K562 (cell line): ENCODE results near the gene SPATA31D4. TPM values are rescaled to one million over a fixed set of nuclear protein-coding genes. Genes with fewer than 3 reads are reported as not detected.

Experiments
- ATAC-seq: fragments of 200-7000 bp; cut with Tn5 transposase; 3 replicates; pipeline ENCODE4 v1.9.1; 2020; ENCODE audit warnings: moderate library complexity
- BruUV-seq: library from RNA; stranded (reverse); fragments of 400-500 nt; replicated peaks from 2 replicates; lab custom pipeline; 2021; lab: Mats Ljungman, UMichigan
- CTCF ChIA-PET: fragments of 300-600 bp; formaldehyde crosslinking; extraction: SDS; loops from one replicate; lab custom pipeline; 2021; ENCODE audit warnings: low intra/inter-chr PET ratio; lab: Yijun Ruan, JAX
- POLR2A ChIA-PET: fragments of 300-600, 350-650 bp; sonication (Branson Sonifier 250); formaldehyde crosslinking; extraction: SDS; loops from one replicate; lab custom pipeline; 2021; ENCODE audit warnings: antibody characterized with exemption, inconsistent platforms; lab: Yijun Ruan, JAX
- DNase-seq, 4 experiments: peaks; one replicate each; pipeline versions ENCODE4 v3.0.0 to v3.0.0-alpha.2; 2011 to 2018; ENCODE audit warnings: low spot score in 3 of 4, mixed read lengths in 3 of 4; ENCODE audit errors: extremely low read depth in 1 of 4
- FAIRE-seq: peaks from 2 replicates; lab custom pipeline; 2011; peaks lifted over from hg19 to GRCh38; lab: Jason Lieb, UNC
- H2AFZ ChIP-seq: 2 replicates; pipeline ENCODE4 v1.6.0; 2011; ENCODE audit warnings: low read depth, low read length, control low read depth, inconsistent platforms
- H3K27ac ChIP-seq: fragments of 200-600 bp; 3 replicates; pipeline ENCODE4 v1.8.0; 2011; ENCODE audit warnings: low read depth, mild to moderate bottlenecking, control low read depth, inconsistent platforms, low read length, moderate library complexity, mixed read lengths; ENCODE audit errors: extremely low read depth
- H3K27me3 ChIP-seq, 2 experiments: fragments of 300-600 bp in 1 of 2; 2 replicates in 1 of 2; 3 replicates in 1 of 2; pipeline versions ENCODE4 v1.6.0 to v1.8.0; 2011; ENCODE audit warnings: inconsistent platforms in 2 of 2, low read length in 2 of 2, mild to moderate bottlenecking in 1 of 2, mixed read lengths in 1 of 2, moderate library complexity in 1 of 2; ENCODE audit not compliant: control insufficient read depth in 2 of 2, insufficient read depth in 2 of 2
- H3K36me3 ChIP-seq: fragments of 300-600 bp; 3 replicates; pipeline ENCODE4 v1.8.0; 2011; ENCODE audit warnings: mild to moderate bottlenecking, low read length, inconsistent platforms; ENCODE audit not compliant: control insufficient read depth, insufficient read depth
- H3K4me1 ChIP-seq, 2 experiments: fragments of 200-600 bp in 1 of 2; replicated peaks in 1 of 2; 2 replicates in 1 of 2; 3 replicates in 1 of 2; pipeline versions ENCODE4 v1.5.1 to v1.8.0; 2011; ENCODE audit warnings: inconsistent platforms in 2 of 2, low read length in 2 of 2, mild to moderate bottlenecking in 1 of 2, mixed read lengths in 1 of 2, moderate library complexity in 1 of 2; ENCODE audit not compliant: control insufficient read depth in 2 of 2, insufficient read depth in 2 of 2
- H3K4me2 ChIP-seq: 2 replicates; pipeline ENCODE4 v1.6.1; 2011; ENCODE audit warnings: low read length, control low read depth, inconsistent platforms, mixed read lengths; ENCODE audit not compliant: insufficient read depth
- H3K4me3 ChIP-seq: fragments of 200-600 bp; sonication (generic), shearing (Covaris generic); 2 replicates; pipeline ENCODE4 v1.5.1; 2016; ENCODE audit warnings: control low read depth, inconsistent platforms
- H3K79me2 ChIP-seq: fragments of 200-600 bp; 3 replicates; pipeline ENCODE4 v1.8.0; 2011; ENCODE audit warnings: low read length, inconsistent platforms; ENCODE audit not compliant: control insufficient read depth, insufficient read depth
- H3K9ac ChIP-seq, 2 experiments: 2 replicates each; pipeline versions ENCODE4 v1.6.0 to v1.6.1; 2011; ENCODE audit warnings: low read depth in 2 of 2, low read length in 2 of 2, control low read depth in 1 of 2, inconsistent platforms in 1 of 2, mild to moderate bottlenecking in 1 of 2, mixed read lengths in 1 of 2; ENCODE audit not compliant: insufficient read depth in 1 of 2
- H3K9me1 ChIP-seq: one replicate; pipeline ENCODE4 v1.6.0; 2011; ENCODE audit warnings: inconsistent platforms, mild to moderate bottlenecking, low read length, moderate library complexity; ENCODE audit not compliant: control insufficient read depth, insufficient read depth
- H3K9me3 ChIP-seq: replicated peaks from 2 replicates; pipeline ENCODE4 v1.5.1; 2011; ENCODE audit warnings: low read depth, low read length, inconsistent platforms; ENCODE audit not compliant: control insufficient read depth, insufficient read depth
- H4K20me1 ChIP-seq: replicated peaks from 2 replicates; pipeline ENCODE4 v1.6.1; 2011; ENCODE audit warnings: low read length, inconsistent platforms, mixed read lengths; ENCODE audit not compliant: control insufficient read depth, insufficient read depth
- CCAR2 ChIP-seq: fragments of 200-400 bp; formaldehyde crosslinking; IDR thresholded peaks from 2 replicates; pipeline ENCODE4 v1.6.1; 2017; ENCODE audit warnings: mild to moderate bottlenecking, low read depth, low read length
- COPS2 ChIP-seq: fragments of 450-650 bp; conservative IDR thresholded peaks from 2 replicates; pipeline ENCODE4 v1.6.1; 2016; ENCODE audit warnings: mild to moderate bottlenecking, moderate library complexity
- DIDO1 ChIP-seq: fragments of 450-650 bp; IDR thresholded peaks from 2 replicates; pipeline ENCODE4 v1.6.1; 2016; ENCODE audit warnings: low read depth, missing biosample characterization, missing genetic modification characterization
- E2F6 ChIP-seq, 2 experiments: IDR thresholded peaks; 2 replicates each; pipeline ENCODE4 v1.6.1; 2011; ENCODE audit warnings: borderline replicate concordance in 1 of 2, control low read depth in 1 of 2, low read depth in 1 of 2, low read length in 1 of 2, mild to moderate bottlenecking in 1 of 2, mixed read lengths in 1 of 2, moderate library complexity in 1 of 2; ENCODE audit not compliant: insufficient read depth in 1 of 2, insufficient read length in 1 of 2, poor library complexity in 1 of 2, severe bottlenecking in 1 of 2; ENCODE audit errors: extremely low read depth in 1 of 2
- GATAD2B ChIP-seq: fragments of 450-650 bp; IDR thresholded peaks from 2 replicates; pipeline ENCODE4 v1.6.1; 2017; ENCODE audit warnings: mild to moderate bottlenecking, borderline replicate concordance
- NCOR1 ChIP-seq: fragments of 450-650 bp; IDR thresholded peaks from 2 replicates; pipeline ENCODE4 v1.6.1; 2016; ENCODE audit warnings: mild to moderate bottlenecking, moderate library complexity
- RAD21 ChIP-seq, 2 experiments: fragments of 250-450 bp in 1 of 2; fragments of 450-650 bp in 1 of 2; sonication (Bioruptor Pico) in 1 of 2; formaldehyde crosslinking in 1 of 2; IDR thresholded peaks in 1 of 2; conservative IDR thresholded peaks in 1 of 2; 2 replicates each; pipeline versions ENCODE4 v1.4.0 to v1.8.0; 2020 to 2022; ENCODE audit warnings: mild to moderate bottlenecking in 2 of 2, moderate library complexity in 1 of 2
- SMAD3 ChIP-seq: fragments of 450-650 bp; formaldehyde crosslinking; conservative IDR thresholded peaks from 2 replicates; pipeline ENCODE4 v1.4.0; 2020; ENCODE audit warnings: mild to moderate bottlenecking
- ZFP36 ChIP-seq: fragments of 150-350 bp; IDR thresholded peaks from 2 replicates; pipeline ENCODE4 v1.6.1; 2018; ENCODE audit warnings: low read length, low read depth; ENCODE audit not compliant: partially characterized antibody
- ZNF274 ChIP-seq: IDR thresholded peaks from 2 replicates; pipeline ENCODE4 v1.6.1; 2011; ENCODE audit warnings: low read depth, mild to moderate bottlenecking, low read length, moderate library complexity, borderline replicate concordance
- ZNF316 ChIP-seq: fragments of 450-650 bp; IDR thresholded peaks from 2 replicates; pipeline ENCODE4 v1.6.1; 2016
- ZNF518B ChIP-seq: fragments of 250-450 bp; sonication (Bioruptor Pico); IDR thresholded peaks from 2 replicates; pipeline ENCODE4 v1.5.0; 2021; ENCODE audit warnings: mild to moderate bottlenecking, moderate library complexity
- WGBS: fragments of 100-300 bp; shearing (Covaris generic); methylation state at CpG from one replicate; pipeline ENCODE4 v1.1.6; 2016; ENCODE audit warnings: low coverage, mixed read lengths; ENCODE audit not compliant: insufficient coverage; ENCODE audit errors: missing lambda C conversion rate; 5-methylcytosine and 5-hydroxymethylcytosine counted together
- in situ Hi-C: fragments of 300-500 bp; cut with MboI; formaldehyde crosslinking; loops from 4 replicates; pipeline ENCODE4 v1.15.0; 2018; ENCODE audit warnings: inconsistent platforms, mixed read lengths
- intact Hi-C: fragments of 100-400 bp; cut with micrococcal nuclease; formaldehyde crosslinking; loops from 2 replicates; pipeline ENCODE4 v1.14.2; 2022
- polyA plus RNA-seq, 8 experiments: library from polyadenylated mRNA; depleted of rRNA in 4 of 8; stranded (reverse) in 5 of 8; unstranded in 3 of 8; fragments of >200 nt; fragmentation: Nextera tagmentation in 2 of 8; fragmentation: Illumina TruSeq in 1 of 8; extraction: Ambion mirVana in 2 of 8; extraction: Trizol in 1 of 8; gene quantifications; 2 replicates each; pipeline versions ENCODE4 v1.2.1 to v1.2.3, GENCODE V29; 2011 to 2014; ENCODE audit warnings: inconsistent platforms in 1 of 8, missing spikeins in 1 of 8
- total RNA-seq, 7 experiments: library from RNA; depleted of rRNA in 6 of 7; stranded (reverse); fragments of >200 nt in 6 of 7; fragmentation: Illumina TruSeq in 2 of 7; extraction: Trizol in 2 of 7; gene quantifications; 2 replicates each; pipeline versions ENCODE4 v1.2.1 to v1.2.3, GENCODE V29; 2011 to 2021; ENCODE audit warnings: low replicate concordance in 1 of 7
- TF ChIP-seq, protein P1 (sequence below): fragments of 250-450 bp; sonication (Bioruptor Pico); IDR thresholded peaks from 2 replicates; pipeline ENCODE4 v1.4.0; 2020; ENCODE audit warnings: borderline replicate concordance

Gene SPATA31D4
- total and polyA plus RNA-seq, 9 of the 15 experiments (the other 6 are each of a cell fraction or from before 2014, with no cell fraction given): not detected

GRCh38 chr9:81964218-81965171 is 36.3 kb downstream of the SPATA31D4 start:
- CTCF ChIA-PET: no interaction called here
- BruUV-seq: no TSS peak
- Histone ChIP-seq H3K4me3 (no peak overlapping the region), H3K9ac (no peak overlapping the region), H3K79me2 (no peaks in the 10 kb centered on the region), H3K36me3 (no peaks in the 10 kb centered on the region), H3K4me1 (no peaks in the 10 kb centered on the region), H3K4me2 (no peak overlapping the region), H4K20me1 (no peaks in the 10 kb centered on the region), H2AFZ (no peak overlapping the region), H3K27ac (no peak overlapping the region), H3K9me3 (no peaks in the 10 kb centered on the region), H3K27me3 (no peaks in the 10 kb centered on the region), H3K9me1 (no peaks in the 10 kb centered on the region)
- 2% methylated on average over 5 of the region's 6 CpGs for WGBS
- ATAC-seq: no peak
- intact Hi-C loops (no loop called here), in situ Hi-C loops (no loop called here)
- DNase-seq: no peak
- POLR2A ChIA-PET: no interaction called here
- no peak for FAIRE-seq
- TF ChIP-seq ZNF316: no peak
- TF ChIP-seq SMAD3 (CRISPR knock-in tag): no peak
- no peak for TF ChIP-seq NCOR1
- TF ChIP-seq DIDO1 (tag): no peak
- TF ChIP-seq CCAR2: no peak
- TF ChIP-seq ZNF274: no peak
- TF ChIP-seq GATAD2B: no peak
- no peak for TF ChIP-seq RAD21 (CRISPR knock-in tag; conservative IDR thresholded peaks at IDR 0.05 in 1 of 2, IDR thresholded peaks at IDR 0.05 in 1 of 2)
- no peak for TF ChIP-seq ZFP36
- no peak for TF ChIP-seq E2F6 (IDR thresholded peaks at IDR 0.05; ENCODE audit: borderline replicate concordance in 1 of 2, extremely low read depth in 1 of 2, insufficient read depth in 1 of 2, insufficient read length in 1 of 2, low read depth in 1 of 2, low read length in 1 of 2, poor library complexity in 1 of 2, severe bottlenecking in 1 of 2)
- TF ChIP-seq, protein P1, sequence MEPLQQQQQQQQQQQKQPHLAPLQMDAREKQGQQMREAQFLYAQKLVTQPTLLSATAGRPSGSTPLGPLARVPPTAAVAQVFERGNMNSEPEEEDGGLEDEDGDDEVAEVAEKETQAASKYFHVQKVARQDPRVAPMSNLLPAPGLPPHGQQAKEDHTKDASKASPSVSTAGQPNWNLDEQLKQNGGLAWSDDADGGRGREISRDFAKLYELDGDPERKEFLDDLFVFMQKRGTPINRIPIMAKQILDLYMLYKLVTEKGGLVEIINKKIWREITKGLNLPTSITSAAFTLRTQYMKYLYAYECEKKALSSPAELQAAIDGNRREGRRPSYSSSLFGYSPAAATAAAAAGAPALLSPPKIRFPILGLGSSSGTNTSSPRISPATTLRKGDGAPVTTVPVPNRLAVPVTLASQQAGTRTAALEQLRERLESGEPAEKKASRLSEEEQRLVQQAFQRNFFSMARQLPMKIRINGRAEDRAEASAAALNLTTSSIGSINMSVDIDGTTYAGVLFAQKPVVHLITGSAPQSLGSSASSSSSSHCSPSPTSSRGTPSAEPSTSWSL (CRISPR knock-in tag): no peak
- TF ChIP-seq ZNF518B (CRISPR knock-in tag): no peak
- TF ChIP-seq COPS2: no peak
